ENCODE results near the gene EYA4. TPM values are rescaled to one million over a fixed set of nuclear protein-coding genes. Genes with fewer than 3 reads are reported as not detected.

EYA4 gene
- total RNA-seq, 4 donors from 2014 or later, result 1.4 to 3.1 (median 1.6) TPM

DNA sequence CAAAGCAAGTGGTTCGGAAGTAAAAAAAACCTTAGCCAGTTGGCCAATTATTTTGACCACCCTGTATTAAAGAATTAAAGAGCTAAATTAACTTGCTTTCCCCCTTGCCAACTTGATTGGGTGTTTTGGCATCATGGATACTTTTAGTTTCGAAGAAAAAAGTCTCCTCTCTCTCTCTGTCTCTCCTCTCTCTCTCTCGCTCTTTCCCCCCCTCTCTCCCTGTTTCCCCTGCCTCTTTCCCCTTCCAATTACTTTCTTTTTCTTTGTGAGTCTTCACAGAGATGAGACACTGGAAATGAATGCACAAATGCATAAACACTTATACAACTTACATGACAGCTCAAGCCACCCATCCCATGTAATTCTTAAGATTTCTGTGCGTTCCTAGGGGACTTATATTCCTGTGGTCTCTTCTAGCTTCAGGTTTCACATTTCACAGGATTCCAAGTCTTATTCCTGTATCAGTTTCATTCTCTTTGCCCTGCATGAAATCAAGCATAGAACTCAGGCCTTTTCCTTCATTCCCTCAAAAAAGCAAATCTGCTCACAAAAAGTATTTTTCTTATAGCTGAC lies 32.9 kb upstream of the EYA4 start:
- Histone ChIP-seq H3K4me3 (no peak overlapping the region), H3K27me3 (no peaks in the 10 kb centered on the region), H3K4me1 (no peaks in the 10 kb centered on the region), H3K36me3 (no peaks in the 10 kb centered on the region), H3K27ac (no peak overlapping the region), H3K9me3 (no peaks in the 10 kb centered on the region)
- TF ChIP-seq EP300 (IDR thresholded peaks at IDR 0.05) (no peak), POLR2A (IDR thresholded peaks at IDR 0.05) (no peak), POLR2AphosphoS5 (IDR thresholded peaks at IDR 0.05) (no peak)
- TF ChIP-seq, protein P1, sequence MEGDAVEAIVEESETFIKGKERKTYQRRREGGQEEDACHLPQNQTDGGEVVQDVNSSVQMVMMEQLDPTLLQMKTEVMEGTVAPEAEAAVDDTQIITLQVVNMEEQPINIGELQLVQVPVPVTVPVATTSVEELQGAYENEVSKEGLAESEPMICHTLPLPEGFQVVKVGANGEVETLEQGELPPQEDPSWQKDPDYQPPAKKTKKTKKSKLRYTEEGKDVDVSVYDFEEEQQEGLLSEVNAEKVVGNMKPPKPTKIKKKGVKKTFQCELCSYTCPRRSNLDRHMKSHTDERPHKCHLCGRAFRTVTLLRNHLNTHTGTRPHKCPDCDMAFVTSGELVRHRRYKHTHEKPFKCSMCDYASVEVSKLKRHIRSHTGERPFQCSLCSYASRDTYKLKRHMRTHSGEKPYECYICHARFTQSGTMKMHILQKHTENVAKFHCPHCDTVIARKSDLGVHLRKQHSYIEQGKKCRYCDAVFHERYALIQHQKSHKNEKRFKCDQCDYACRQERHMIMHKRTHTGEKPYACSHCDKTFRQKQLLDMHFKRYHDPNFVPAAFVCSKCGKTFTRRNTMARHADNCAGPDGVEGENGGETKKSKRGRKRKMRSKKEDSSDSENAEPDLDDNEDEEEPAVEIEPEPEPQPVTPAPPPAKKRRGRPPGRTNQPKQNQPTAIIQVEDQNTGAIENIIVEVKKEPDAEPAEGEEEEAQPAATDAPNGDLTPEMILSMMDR (IDR thresholded peaks at IDR 0.05), result no peak
- ATAC-seq, result no peak
- WGBS, 2 donors (ENCODE audit: low coverage in 1 of 2), result 70 to 86% methylated on average over 4 of the region's 4 CpGs

DNA sequence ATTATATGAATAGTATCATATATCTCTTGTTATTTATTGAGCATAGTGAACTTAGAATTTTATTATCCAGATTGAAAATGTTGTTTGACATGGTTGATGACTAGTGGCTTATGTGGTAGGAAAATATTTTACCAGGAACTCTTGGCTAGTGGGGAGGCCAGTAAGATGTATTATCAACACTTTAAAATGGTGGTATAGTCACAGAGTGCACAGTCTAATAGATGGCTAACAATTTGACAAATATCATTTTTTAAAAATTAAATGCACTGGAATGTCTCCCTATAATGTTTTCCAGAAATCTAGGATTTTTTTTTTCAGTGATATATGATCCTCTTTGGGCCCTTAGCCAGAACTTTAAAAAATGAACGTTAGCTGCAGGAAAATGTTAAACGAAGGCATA lies 26.9 kb upstream of the EYA4 start:
- H3K9me3 ChIP-seq, result no peaks in the 10 kb centered on the region
- no peak overlapping the region for H3K27ac ChIP-seq
- ATAC-seq, result no peak
- no peaks in the 10 kb centered on the region for H3K27me3 ChIP-seq
- WGBS, 2 donors (ENCODE audit: low coverage in 1 of 2), result 11 to 23% methylated on average over 2 of the region's 2 CpGs
- H3K4me1 ChIP-seq, result no peaks in the 10 kb centered on the region
- TF ChIP-seq, protein P1 (IDR thresholded peaks at IDR 0.05), result no peak
- no peak for TF ChIP-seq POLR2A (IDR thresholded peaks at IDR 0.05)
- no peak for TF ChIP-seq EP300 (IDR thresholded peaks at IDR 0.05)
- TF ChIP-seq POLR2AphosphoS5 (IDR thresholded peaks at IDR 0.05), result no peak
- H3K36me3 ChIP-seq, result no peaks in the 10 kb centered on the region
- no peak overlapping the region for H3K4me3 ChIP-seq

DNA sequence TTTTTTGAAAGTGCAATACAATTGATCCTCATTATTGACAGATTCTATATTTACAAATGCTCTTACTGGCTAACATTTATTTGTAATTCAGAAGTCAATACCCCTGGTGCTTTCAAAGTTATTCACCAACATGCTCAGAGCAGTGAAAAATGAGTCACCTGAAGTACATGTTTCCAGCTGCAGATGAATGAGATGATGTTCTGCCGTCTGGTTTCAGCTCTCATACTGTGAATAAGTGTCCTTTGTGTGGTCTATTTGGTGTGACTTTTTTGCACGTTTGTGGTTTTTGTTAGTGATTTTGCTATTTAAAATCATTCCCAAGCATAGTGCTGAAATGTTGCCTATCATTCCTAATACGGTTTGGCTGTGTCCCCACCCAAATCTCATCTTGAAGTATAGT lies 22.3 kb upstream of the EYA4 start:
- no peaks in the 10 kb centered on the region for H3K4me1 ChIP-seq
- no peak overlapping the region for H3K27ac ChIP-seq
- WGBS, 2 donors (ENCODE audit: low coverage in 1 of 2), result 38 to 100% methylated on average over 1 to 2 of the region's 3 CpGs
- no peaks in the 10 kb centered on the region for H3K27me3 ChIP-seq
- no peaks in the 10 kb centered on the region for H3K9me3 ChIP-seq
- no peaks in the 10 kb centered on the region for H3K36me3 ChIP-seq
- no peak overlapping the region for H3K4me3 ChIP-seq
- no peak for ATAC-seq
- TF ChIP-seq, protein P1 (IDR thresholded peaks at IDR 0.05), result no peak
- no peak for TF ChIP-seq POLR2AphosphoS5 (IDR thresholded peaks at IDR 0.05)
- TF ChIP-seq EP300 (IDR thresholded peaks at IDR 0.05), result no peak
- TF ChIP-seq POLR2A (IDR thresholded peaks at IDR 0.05), result no peak

DNA sequence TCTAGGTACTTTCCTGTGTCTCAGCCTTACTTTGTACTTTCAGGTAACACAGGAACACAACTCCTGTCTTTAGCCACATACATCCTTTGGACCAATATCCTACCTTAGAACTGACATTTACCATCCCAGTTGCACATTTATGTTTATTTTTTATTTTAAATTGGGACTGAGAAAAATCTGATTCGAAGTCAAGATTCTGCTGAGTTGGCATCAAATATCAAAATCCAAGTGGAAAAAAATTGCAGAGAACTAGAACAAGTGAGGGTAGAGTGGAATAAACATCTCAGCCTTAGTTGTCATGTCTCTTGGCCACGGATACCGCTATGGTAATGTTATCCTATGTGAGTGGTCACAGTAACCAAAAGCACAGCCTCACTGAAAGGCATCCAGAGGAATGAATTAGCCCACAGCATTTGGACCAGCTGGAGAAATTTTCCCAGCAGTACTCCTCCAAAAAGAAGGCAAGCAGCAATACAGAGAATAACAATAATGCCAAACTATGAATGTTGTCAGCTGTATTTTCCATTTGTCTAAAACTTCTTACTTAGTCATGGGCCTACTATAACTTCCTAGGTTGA lies 17.6 kb upstream of the EYA4 start:
- Histone ChIP-seq H3K4me3 (no peak overlapping the region), H3K27ac (no peak overlapping the region), H3K36me3 (no peaks in the 10 kb centered on the region), H3K9me3 (no peaks in the 10 kb centered on the region), H3K4me1 (no peaks in the 10 kb centered on the region), H3K27me3 (no peaks in the 10 kb centered on the region)
- no peak for ATAC-seq
- WGBS, 2 donors (ENCODE audit: low coverage in 1 of 2), result 74 to 78% methylated on average over 3 of the region's 3 CpGs
- TF ChIP-seq POLR2A (IDR thresholded peaks at IDR 0.05) (no peak), EP300 (IDR thresholded peaks at IDR 0.05) (no peak), POLR2AphosphoS5 (IDR thresholded peaks at IDR 0.05) (no peak)
- TF ChIP-seq, protein P1 (IDR thresholded peaks at IDR 0.05), result no peak

DNA sequence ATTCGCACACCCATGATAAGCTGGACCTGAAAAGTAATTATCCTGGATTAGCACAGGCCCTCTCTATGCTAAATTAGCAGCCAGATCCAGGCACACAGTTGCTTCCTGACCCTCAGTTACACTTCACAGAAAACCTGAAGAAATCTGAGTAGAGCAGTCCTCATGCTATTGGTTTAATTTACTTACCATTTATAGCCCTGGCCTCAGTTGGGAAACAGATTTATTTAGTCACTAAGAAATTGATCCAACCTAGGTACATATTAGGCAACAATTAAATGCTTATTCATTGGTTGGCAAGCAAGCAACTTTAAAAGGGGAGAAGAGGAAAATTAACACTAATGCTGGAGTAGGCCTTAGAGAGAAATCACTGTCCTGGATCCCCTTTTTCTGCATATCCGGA lies 15.6 kb upstream of the EYA4 start:
- Histone ChIP-seq H3K36me3 (no peaks in the 10 kb centered on the region), H3K27me3 (no peaks in the 10 kb centered on the region), H3K27ac (no peak overlapping the region), H3K4me1 (no peaks in the 10 kb centered on the region), H3K4me3 (no peak overlapping the region), H3K9me3 (no peaks in the 10 kb centered on the region)
- TF ChIP-seq, protein P1 (IDR thresholded peaks at IDR 0.05), result no peak
- no peak for TF ChIP-seq POLR2AphosphoS5 (IDR thresholded peaks at IDR 0.05)
- TF ChIP-seq POLR2A (IDR thresholded peaks at IDR 0.05), result no peak
- TF ChIP-seq EP300 (IDR thresholded peaks at IDR 0.05), result no peak
- no peak for ATAC-seq
- 100% methylated on average over 1 of the region's 2 CpGs for WGBS, 2 donors (ENCODE audit: low coverage in 1 of 2)
